ENCODE measurements around the gene HOXA4.

HOXA4 gene

DNA sequence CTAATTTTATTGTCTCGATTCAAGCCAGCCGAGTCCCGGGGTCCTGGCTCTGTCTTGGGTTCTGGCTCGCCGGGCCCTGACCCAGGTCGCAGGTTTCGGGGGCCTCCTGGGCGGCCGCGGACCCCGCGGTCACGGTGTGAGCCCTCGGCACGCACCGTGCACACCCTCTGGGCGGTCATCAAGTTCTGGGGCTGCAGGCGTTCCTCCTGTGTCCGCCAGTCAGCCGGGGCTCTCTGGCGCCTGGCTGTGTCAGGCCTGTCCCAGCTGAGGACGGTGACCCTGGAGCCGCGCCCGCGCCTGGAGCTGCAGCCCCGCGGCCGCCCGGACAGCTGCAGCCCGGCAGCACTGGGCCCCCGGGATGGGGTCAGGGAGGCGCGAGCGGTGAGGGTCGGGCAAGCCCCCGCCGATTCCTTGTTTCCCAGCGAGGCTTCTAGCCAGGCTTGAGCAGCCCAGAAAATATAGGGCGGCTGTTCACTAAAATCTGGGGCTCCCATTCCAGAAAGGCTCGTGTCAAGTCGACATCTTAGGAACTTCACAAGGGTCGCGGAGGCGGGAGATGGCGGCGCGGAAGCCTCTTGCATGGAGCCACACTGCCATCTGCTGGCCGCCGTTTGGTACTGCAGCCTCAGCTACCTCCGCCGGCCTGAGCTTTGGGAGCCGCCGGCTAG is 30.1 kb upstream of the HOXA4 start:
- peak; percentile 66 to 97 (median 80) for DNase-seq
- intact Hi-C loops (cut with DNase I): loop anchor here (1.0 to 10.0 kb wide), 5 partner anchors 307 to 1266 kb away; no protein-coding TSS in a partner anchor

DNA sequence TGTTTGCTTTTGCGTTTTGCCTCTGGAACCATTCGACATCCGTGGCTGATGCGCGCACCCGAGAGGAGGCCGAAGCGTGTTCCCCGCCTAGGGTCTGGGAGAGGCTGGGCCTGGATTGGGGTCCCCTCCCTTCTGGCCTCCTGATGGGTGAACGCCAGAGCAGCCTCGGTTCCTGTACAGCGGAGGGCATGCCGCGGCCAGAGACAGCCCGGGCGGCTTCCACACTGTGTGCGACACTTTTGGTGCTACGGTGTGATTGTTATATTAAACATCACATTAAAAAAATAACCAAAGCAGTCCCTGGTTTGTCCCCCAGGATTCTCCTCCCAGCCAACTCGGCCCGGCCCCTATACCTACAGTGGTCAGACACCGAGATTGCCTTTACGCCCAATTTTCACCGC is 29.6 kb upstream of the HOXA4 start:
- DNase-seq: peak in 3 of 10 donors; percentile 68 to 77 (median 70)
- intact Hi-C loops (cut with DNase I): loop anchor here (2.0 to 10.0 kb wide), 4 partner anchors 473 to 1265 kb away; no protein-coding TSS in a partner anchor

DNA sequence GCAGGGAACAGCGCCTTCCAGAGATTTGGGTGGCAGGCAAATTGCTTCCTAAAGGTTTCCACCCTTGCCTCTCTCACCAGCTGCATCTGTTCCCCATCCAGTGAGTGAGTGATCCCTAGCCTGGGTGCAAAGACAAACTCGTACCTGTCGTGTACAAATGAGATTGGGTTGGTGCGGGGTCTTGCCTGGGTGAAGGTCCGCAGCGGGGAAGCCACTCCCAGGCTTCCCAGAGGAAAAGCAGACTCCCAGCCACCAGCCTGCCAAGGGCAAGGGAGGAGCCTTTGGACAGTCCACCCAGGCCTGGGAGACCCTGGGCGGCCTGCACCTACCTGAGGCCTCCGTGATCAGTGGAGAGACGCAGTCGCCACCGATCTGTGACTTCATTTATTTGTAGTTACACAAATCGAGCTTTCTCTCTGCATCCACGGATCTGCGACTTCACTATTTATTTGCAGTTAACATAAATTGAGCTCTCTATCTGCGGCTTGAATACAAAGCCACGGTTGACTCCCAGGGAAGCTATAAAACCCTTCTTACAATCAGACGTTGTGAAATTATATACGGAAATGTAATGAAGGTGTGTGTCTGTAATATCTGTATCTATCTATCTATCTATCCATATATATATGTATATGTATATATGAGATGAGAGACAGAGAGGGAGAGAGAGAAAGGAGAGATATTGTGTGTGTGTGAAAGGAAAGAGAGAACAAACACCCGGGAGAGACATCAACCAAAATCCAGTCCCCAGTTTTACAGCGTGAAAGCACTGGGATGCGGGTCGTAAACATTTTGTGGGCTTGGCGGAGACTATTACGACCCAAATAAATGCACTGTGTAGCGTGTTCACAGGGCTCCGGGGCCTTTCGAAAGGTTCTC is 28.9 kb upstream of the HOXA4 start:
- DNase-seq: peak in 2 of 10 donors; percentile 37 to 75
- intact Hi-C loops (cut with DNase I): loop anchor here (2.0 to 10.0 kb wide), 4 partner anchors 473 to 1265 kb away; no protein-coding TSS in a partner anchor

DNA sequence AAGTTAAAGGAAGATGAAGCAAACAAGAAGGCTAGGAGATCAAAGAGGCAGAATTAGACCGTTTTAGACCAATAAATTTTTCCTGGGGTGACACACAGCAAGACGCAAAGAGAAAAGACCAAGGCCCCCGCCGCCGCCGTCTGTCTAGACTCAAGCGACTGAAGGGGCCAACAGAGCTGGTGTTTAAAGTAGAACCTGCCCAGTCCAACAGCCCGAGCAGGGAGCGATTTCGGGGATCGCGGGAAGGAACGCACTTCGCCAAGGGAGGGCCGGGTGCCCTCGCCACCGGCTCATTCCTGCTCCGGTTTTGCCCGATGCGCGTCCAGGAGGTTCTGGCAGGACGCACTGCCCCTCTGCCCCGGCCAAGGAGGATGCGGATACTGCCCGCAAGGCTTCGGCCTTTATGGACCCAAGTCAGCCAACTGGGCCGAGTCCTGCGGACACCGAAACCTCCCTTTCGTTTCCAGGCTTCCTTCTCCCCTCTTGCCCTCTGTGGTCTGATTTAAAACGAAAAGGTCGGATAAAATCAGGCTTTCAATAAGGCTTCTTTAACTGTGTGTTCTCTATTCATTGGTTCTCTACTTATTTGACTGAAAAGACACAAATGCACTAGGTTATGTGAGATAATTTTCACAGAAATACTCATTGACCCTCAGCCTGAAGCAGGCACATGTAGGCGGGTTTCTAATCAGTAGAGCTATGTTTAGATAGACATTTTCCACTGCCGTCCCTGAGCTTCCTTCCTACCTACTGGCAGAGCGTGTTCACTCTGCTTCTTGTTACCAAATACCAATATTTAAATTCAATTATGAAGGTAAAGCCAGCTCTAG is 28.1 kb upstream of the HOXA4 start:
- peak in 3 of 10 donors; percentile 12 to 78 (median 57) for DNase-seq
- intact Hi-C loops (cut with DNase I): no loop called here

DNA sequence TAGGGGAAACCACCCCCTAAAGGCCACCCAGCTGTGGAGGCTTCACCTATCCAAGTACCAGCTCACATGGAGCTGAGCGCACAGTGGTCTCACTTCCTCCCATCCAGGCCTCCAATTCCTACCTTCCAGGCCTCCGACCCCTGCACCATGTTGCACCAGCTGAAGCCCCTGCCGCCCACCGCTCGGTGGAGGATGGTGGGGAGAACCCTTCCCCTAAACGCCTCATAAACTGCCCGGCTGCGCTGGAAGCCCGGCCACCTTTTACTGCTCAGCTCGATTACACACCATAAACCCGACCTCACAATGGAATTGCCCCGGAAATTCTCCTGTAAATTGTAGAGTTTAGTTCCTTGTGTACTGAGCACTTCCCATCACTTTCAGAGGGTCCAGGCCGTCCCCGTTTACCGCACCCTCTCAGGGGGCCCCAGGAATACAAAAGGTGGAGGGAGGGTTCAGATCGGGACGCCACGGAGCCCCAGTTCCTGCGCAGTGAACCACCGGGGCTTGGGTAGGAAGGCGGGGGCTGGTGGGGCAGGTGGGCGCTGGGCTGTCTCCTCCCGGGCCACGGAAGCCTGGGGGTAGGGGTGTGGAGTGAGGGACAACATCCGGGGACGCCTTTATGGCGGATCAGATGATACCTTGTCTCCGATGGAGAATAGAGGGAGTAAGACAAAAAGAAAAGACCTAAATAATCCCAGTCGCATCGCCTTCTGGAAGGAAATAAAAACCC is 27.3 kb upstream of the HOXA4 start:
- intact Hi-C loops (cut with DNase I): no loop called here

DNA sequence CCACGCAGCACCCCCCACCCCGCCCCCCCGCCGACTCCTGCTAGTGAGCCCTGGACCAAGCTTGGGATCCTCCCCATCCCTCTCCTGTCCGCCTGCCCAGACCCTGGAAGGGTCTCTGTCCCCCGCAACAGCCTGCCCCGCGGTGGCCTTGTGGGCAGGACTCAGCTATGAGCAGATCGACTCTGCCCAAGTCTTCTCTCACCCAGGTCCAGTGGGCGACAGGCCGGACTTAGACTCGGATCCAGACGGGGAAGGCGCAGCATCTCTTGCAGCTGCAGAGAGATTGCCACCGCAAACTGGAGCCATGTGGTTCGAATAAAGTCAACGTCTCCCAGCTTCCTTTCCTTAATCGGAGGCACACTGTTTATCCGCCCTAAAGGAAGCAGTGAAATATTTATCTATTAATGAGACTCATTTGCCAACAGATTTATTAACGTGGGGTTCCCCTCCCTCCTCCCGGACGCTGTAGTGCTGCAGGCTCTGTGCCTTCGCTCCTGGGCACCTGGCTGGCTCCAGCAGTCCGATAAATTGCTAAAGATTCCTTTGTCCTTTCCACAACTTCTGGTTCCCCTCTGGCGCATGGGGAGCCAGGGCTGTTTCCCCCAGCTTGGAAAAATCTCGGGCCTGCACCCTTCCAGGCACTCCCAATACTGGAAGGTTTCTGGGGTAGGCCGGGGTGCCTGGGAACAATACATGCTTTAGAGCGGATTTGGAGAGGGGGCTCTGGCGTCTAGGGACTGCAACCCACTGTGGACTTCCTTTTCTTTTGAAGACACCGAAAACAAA is 26.6 kb upstream of the HOXA4 start:
- intact Hi-C loops (cut with DNase I): no loop called here
- peak in 4 of 10 donors; percentile 2 to 62 (median 54) for DNase-seq

More for the DNA sequence above, 27.3 kb upstream of the HOXA4 start:
- peak in 4 of 10 donors; percentile 2 to 60 (median 48) for DNase-seq

DNA sequence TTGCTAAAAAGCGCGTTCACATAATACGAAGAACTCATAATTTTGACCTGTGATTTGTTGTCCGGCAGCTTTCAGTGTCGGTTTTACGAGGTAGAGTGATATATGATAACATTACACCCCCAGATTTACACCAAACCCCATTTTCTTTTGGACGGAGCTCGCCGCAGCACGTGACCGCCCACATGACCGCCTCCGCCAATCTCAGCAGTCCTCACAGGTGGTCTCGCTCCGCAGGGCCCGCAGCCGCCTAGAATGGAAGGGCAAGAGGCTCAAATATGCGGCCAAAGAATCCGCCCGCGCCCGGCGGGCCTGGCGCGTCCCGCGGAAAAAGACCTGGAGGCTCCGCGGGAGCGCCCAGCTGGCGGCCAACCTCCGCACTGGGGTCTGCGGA is 25.9 kb upstream of the HOXA4 start, which contains the start of gene HOXA7:
Gene HOXA7, minus strand, starts transcription at position 168 of the 391 bp plus-strand sequence. Its CDS starts 130 bp downstream, at position 38.
- intact Hi-C loops (cut with DNase I): no loop called here
- DNase-seq: peak in 1 of 10 donors; percentile 12

DNA sequence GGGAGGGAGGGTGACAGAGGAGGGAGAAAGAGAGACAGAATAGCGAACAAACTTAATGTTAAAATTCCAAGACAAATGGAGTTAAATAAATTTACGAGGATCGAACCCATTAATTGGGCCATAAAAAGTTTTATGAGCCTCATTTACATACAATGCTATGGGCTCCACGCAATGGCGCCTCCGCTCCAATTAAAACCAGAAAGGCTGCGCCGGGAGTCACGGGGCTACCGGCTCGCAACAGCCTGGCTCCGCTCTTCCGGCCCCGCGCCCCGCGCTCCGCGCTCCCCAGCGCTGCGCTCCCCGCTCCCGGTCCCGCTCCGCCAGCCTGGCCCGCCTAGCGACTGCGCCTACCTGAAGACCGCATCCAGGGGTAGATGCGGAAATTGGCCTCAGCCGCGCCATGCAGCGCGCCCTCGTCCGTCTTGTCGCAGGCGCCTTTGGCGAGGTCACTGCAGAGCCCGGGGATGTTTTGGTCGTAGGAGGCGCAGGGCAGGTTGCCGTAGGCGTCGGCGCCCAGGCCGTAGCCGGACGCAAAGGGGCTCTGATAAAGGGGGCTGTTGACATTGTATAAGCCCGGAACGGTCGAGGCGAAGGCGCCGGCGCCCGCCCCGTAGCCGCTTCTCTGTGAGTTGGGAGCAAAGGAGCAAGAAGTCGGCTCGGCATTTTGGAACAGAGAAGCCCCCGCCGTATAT is 25.4 kb upstream of the HOXA4 start:
- peak in 2 of 10 donors; percentile 11 to 37 for DNase-seq
- intact Hi-C loops (cut with DNase I): no loop called here

DNA sequence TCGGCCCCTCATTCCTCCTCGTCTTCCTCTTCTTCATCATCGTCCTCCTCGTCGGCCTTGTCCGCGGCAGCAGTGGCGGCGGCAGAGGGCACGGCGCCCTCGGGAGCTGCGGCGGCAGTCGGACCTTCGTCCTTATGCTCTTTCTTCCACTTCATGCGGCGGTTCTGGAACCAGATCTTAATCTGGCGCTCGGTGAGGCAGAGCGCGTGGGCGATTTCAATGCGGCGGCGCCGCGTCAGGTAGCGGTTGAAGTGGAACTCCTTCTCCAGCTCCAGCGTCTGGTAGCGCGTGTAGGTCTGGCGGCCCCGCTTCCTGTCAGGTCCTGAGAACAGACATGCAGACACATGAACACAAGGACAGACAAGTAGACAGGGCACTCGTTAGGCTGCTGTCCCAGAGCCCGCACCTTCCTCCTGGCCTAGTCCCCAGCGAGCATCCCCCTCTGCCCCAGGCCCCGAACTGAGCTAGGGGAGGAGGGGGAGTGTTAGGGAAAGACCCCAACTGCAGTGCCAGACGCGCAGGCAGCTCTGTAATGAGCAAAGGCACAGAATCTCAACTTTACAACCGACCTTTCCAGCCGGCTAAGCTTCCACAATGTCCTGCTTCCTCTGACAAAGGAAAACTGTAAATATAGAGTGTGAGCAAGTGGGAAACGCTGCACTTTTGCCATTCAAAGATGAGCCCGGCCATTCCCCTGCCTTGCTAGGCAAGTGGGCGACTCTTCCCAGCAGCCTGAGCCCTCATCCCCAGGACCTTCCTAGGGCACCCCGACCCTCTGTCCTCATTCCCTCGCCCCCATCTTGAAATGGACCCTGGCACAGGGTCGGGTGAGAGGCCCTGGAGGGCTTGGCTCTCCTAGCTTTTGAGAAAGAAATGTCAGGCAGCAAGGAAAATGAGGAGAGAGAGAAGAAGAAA is 24.6 kb upstream of the HOXA4 start:
- peak in 4 of 10 donors; percentile 13 to 71 (median 56) for DNase-seq
- intact Hi-C loops (cut with DNase I): no loop called here

DNA sequence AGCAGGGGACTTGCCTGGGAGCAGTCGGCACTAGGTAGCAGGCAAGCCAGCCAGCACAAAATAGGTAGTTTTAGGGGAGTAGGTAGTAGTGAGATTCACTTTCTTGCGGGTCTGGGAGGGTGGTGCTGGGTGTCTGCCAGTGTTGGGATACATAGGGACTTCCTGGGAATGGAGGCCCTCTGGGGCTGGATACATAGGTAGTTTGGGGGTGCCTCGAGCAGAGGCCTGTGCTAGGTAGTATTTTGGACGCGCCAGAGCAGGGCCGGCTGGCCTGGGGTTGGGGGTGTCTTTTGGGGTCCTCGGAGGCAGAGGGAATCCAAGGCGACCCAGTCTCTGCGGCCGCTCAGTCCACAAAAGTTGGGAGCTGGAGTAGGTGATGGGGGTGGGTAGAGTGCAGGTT is 23.8 kb upstream of the HOXA4 start:
- intact Hi-C loops (cut with DNase I): no loop called here
- peak in 1 of 10 donors; percentile 12 for DNase-seq

DNA sequence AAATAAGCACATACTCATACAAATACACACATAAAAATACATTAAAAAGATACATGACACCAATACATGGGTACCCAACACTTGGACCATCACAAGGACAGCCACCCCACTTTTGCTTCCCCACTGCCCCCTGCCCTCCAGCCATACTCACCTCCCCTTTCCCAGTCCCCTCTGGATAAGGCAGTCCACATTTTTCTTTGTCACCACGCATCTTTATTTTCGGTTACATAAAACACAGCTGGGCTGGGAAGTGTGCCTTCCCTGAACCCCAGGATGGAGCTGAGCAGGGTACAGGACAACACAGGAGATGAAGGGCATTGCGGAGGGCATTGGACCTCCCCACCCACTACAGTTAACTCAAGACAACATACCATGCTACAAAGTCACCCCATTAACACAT is 23.0 kb upstream of the HOXA4 start:
- intact Hi-C loops (cut with DNase I): no loop called here
- DNase-seq: peak in 2 of 10 donors; percentile 0 to 16

DNA sequence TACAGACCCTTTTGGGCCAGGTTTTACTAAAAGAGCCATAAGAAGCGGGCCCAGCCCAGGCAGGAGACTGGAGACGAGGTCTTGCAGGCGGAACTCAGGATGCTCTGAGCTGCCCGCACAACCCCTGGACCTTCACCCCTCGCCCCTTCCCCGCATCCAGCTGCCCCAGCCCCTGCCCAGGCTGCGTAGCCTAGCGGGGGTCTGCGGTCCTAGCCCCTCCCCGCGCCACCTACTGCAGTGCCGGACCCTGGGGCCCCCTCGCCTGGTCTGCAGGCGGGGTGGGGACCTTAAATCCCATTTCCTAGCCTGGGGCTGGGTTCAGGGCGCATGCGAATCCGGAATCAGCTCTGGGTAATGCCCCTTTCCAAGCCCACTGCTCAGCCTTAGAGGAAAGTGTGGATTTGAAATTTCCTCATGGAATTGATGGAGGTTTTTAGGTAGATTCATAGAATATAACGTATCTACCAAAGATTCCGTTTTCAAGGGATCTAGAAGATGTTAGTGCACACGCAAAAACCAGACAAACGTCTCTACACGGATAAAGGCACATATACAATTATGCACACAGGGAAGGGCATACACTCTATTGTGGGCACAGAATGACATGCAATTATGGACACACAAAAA is 22.4 kb upstream of the HOXA4 start:
- peak in 1 of 10 donors; percentile 65 for DNase-seq
- intact Hi-C loops (cut with DNase I): no loop called here

DNA sequence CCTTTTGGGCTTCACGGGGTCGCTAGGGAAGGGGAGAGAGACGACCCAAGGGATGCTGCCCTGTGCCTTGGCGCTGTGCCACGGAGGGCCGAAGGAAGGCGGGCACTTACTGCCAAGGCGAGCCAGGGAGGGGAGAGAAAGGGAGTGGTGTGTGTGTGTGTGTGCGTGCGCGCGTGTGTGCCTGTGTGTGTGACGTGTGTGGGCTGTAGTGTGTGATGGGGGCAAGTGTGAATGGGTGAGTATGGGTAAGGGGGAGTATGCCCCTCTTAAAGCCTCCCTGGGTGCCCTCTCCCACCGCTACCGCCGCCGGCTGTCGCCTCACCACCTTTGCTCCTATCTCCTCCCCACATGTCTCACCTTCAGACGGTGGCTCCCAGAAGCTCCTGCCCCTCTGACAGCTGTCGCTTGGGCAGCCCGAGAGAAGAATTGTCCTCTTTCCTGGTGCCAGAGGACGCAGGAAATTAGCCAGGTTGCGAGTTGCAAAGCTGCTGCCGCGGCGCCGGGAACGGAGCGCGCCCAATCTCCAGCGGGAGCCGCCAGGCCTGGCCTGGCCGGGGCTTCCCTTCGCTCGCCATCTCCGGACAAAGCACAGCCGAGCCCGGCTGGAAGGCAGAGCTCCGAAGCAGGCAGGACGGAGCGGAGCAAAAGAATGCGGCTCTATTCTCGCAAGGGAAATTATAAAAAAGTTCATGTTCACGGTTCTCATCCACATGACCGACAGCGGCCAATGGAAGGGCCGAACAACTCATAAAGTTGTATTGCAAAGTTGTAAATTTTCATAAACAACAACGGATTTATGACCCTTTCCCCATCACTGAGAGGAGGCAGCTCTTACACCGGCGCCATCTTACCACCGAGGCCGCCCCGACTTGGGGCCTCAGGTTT is 21.6 kb upstream of the HOXA4 start, which contains the start of gene HOXA3:
Gene HOXA3, minus strand, starts transcription at position 653 of the 885 bp plus-strand sequence. CDS start 41,943 bp downstream, outside the sequence.
- intact Hi-C loops (cut with DNase I): no loop called here
- peak in 3 of 10 donors; percentile 9 to 80 (median 29) for DNase-seq

DNA sequence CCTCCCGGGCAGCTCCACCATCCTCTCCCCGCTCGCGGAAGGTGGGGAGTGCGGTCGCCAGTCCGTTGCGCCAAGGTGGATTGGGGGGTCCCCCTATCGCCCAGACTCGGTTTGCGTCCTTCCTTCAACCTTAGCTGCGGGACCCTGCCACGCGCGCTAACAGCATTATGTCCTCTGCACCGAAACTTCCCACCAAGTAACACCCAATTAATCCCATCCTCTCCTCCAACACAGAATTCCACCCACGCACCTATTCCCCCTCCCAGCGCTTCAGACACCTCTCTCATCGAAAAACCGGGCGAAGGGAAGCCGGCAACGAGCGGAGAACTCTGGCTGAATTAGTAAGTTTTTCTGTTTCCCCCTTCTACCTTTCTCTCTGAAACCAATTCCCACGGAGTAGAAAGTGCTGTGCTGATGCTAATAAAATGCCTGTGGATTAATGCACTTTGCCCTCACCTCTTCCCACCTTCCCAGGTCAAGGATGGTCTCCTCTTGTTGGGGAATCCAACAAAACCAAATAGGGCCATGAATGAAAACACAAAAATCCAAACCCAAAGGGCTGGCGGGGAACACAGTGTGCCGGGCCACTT is 20.9 kb upstream of the HOXA4 start:
- peak in 2 of 10 donors; percentile 13 to 69 for DNase-seq
- intact Hi-C loops (cut with DNase I): no loop called here
